K562 (cell line): ENCODE data around the gene NRCAM.

Source experiments
- BACH1 ChIP-seq: fragments of 200-800 bp; sonication (Bioruptor generic); IDR thresholded peaks from 2 replicates; pipeline ENCODE4 v1.6.1; 2016; ENCODE audit warnings: missing genetic modification characterization, missing compliant biosample characterization
- CBX1 ChIP-seq: sonication (generic); IDR thresholded peaks from 2 replicates; pipeline ENCODE4 v1.6.1; 2016; ENCODE audit warnings: antibody characterized with exemption, low read depth, mild to moderate bottlenecking
- CCAR2 ChIP-seq: fragments of 200-400 bp; formaldehyde crosslinking; IDR thresholded peaks from 2 replicates; pipeline ENCODE4 v1.6.1; 2017; ENCODE audit warnings: mild to moderate bottlenecking, low read depth, low read length
- HNRNPK ChIP-seq: fragments of 200-400 bp; formaldehyde crosslinking; IDR thresholded peaks from one replicate; pipeline ENCODE4 v1.6.1; 2018; ENCODE audit warnings: mild to moderate bottlenecking, low read depth, low read length; ENCODE audit not compliant: poor library complexity, severe bottlenecking
- MAZ ChIP-seq, 2 experiments: fragments of 450-650 bp in 1 of 2; sonication (generic) in 1 of 2; formaldehyde crosslinking; IDR thresholded peaks in 1 of 2; conservative IDR thresholded peaks in 1 of 2; 2 replicates each; pipeline versions ENCODE4 v1.4.0 to v1.5.0; 2020; ENCODE audit warnings: mild to moderate bottlenecking in 1 of 2, missing genetic modification reagents in 1 of 2
- MTF1 ChIP-seq: fragments of 250-450 bp; sonication (Bioruptor Pico); IDR thresholded peaks from 2 replicates; pipeline ENCODE4 v1.9.0; 2021; ENCODE audit warnings: moderate library complexity, mild to moderate bottlenecking, inconsistent platforms, borderline replicate concordance
- TAF1 ChIP-seq: IDR thresholded peaks from 2 replicates; pipeline ENCODE4 v1.6.1; 2011; ENCODE audit warnings: mild to moderate bottlenecking, low read length, moderate library complexity; ENCODE audit not compliant: insufficient read depth, control insufficient read depth, severe bottlenecking; ENCODE audit errors: extremely low read depth
- TF ChIP-seq, protein P1 (sequence below), 3 experiments: fragments of 200-800 bp in 1 of 3; fragments of 250-450 bp in 1 of 3; fragments of 450-650 bp in 1 of 3; sonication (Bioruptor Pico) in 1 of 3; sonication (Bioruptor generic) in 1 of 3; formaldehyde crosslinking in 1 of 3; IDR thresholded peaks; 2 replicates each; pipeline versions ENCODE4 v1.6.1 to v1.8.0; 2016 to 2022; ENCODE audit warnings: mild to moderate bottlenecking in 2 of 3, missing genetic modification characterization in 2 of 3, missing compliant biosample characterization in 1 of 3, moderate library complexity in 1 of 3
- TF ChIP-seq, protein P2 (sequence below): fragments of 200-800 bp; sonication (Bioruptor generic); IDR thresholded peaks from 2 replicates; pipeline ENCODE4 v1.6.1; 2016; ENCODE audit warnings: missing genetic modification characterization, missing compliant biosample characterization
- TF ChIP-seq, protein P3 (sequence below), 3 experiments: IDR thresholded peaks in 2 of 3; conservative IDR thresholded peaks in 1 of 3; 2 replicates each; pipeline ENCODE4 v1.5.1; 2011 to 2012; ENCODE audit warnings: low read length in 3 of 3, mild to moderate bottlenecking in 3 of 3, control low read depth in 2 of 3, improper control_type of control experiment in 1 of 3, inconsistent platforms in 1 of 3, low read depth in 1 of 3, mixed read lengths in 1 of 3, moderate library complexity in 1 of 3; ENCODE audit not compliant: insufficient read depth in 2 of 3
- TF ChIP-seq, protein P4 (sequence below): sonication (generic); formaldehyde crosslinking; IDR thresholded peaks from 2 replicates; pipeline ENCODE4 v1.9.0; 2022; ENCODE audit warnings: mild to moderate bottlenecking, missing genetic modification reagents
- TF ChIP-seq, protein P5 (sequence below): sonication (generic); formaldehyde crosslinking; IDR thresholded peaks from 2 replicates; pipeline ENCODE4 v1.8.0; 2022; ENCODE audit warnings: missing genetic modification reagents, mild to moderate bottlenecking, borderline replicate concordance
- TF ChIP-seq, protein P6 (sequence below): fragments of 250-450 bp; sonication (Bioruptor Pico); IDR thresholded peaks from 2 replicates; pipeline ENCODE4 v1.4.0; 2020; ENCODE audit warnings: mild to moderate bottlenecking, moderate library complexity

DNA sequence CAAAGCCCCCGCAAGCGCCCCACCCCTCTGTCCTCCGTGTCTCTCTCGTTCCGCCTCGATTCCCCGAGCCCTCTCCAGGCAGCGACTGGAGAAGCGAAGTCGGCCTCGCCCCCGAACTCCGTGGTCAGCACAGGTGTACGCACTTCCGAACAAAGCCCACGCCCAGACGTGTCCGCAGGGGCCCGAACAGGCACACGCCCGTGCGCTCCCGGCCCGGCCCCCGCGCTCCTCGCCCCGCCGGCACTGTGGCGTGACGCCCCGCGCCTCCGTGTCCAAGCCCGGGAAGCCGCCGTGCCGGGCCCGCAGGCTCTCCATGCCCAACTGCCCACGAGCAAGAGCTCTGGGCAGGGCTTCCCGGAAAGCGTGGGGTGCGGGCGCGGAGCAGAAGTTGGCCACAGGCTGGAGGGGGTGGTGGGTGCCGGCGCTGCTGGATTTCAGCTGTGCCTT is 662 bp downstream of the NRCAM start:
- TF ChIP-seq, protein P1, sequence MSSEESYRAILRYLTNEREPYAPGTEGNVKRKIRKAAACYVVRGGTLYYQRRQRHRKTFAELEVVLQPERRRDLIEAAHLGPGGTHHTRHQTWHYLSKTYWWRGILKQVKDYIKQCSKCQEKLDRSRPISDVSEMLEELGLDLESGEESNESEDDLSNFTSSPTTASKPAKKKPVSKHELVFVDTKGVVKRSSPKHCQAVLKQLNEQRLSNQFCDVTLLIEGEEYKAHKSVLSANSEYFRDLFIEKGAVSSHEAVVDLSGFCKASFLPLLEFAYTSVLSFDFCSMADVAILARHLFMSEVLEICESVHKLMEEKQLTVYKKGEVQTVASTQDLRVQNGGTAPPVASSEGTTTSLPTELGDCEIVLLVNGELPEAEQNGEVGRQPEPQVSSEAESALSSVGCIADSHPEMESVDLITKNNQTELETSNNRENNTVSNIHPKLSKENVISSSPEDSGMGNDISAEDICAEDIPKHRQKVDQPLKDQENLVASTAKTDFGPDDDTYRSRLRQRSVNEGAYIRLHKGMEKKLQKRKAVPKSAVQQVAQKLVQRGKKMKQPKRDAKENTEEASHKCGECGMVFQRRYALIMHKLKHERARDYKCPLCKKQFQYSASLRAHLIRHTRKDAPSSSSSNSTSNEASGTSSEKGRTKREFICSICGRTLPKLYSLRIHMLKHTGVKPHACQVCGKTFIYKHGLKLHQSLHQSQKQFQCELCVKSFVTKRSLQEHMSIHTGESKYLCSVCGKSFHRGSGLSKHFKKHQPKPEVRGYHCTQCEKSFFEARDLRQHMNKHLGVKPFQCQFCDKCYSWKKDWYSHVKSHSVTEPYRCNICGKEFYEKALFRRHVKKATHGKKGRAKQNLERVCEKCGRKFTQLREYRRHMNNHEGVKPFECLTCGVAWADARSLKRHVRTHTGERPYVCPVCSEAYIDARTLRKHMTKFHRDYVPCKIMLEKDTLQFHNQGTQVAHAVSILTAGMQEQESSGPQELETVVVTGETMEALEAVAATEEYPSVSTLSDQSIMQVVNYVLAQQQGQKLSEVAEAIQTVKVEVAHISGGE (CRISPR knock-in tag; IDR thresholded peaks at IDR 0.05) = no peak
- TF ChIP-seq BACH1 (tag) (no peak), CBX1 (no peak), MAZ (CRISPR knock-in tag; conservative IDR thresholded peaks at IDR 0.05 in 1 of 2, IDR thresholded peaks at IDR 0.05 in 1 of 2) (no peak), HNRNPK (no peak), MTF1 (no peak), CCAR2 (no peak), TAF1 (no peak)
- TF ChIP-seq, protein P2, sequence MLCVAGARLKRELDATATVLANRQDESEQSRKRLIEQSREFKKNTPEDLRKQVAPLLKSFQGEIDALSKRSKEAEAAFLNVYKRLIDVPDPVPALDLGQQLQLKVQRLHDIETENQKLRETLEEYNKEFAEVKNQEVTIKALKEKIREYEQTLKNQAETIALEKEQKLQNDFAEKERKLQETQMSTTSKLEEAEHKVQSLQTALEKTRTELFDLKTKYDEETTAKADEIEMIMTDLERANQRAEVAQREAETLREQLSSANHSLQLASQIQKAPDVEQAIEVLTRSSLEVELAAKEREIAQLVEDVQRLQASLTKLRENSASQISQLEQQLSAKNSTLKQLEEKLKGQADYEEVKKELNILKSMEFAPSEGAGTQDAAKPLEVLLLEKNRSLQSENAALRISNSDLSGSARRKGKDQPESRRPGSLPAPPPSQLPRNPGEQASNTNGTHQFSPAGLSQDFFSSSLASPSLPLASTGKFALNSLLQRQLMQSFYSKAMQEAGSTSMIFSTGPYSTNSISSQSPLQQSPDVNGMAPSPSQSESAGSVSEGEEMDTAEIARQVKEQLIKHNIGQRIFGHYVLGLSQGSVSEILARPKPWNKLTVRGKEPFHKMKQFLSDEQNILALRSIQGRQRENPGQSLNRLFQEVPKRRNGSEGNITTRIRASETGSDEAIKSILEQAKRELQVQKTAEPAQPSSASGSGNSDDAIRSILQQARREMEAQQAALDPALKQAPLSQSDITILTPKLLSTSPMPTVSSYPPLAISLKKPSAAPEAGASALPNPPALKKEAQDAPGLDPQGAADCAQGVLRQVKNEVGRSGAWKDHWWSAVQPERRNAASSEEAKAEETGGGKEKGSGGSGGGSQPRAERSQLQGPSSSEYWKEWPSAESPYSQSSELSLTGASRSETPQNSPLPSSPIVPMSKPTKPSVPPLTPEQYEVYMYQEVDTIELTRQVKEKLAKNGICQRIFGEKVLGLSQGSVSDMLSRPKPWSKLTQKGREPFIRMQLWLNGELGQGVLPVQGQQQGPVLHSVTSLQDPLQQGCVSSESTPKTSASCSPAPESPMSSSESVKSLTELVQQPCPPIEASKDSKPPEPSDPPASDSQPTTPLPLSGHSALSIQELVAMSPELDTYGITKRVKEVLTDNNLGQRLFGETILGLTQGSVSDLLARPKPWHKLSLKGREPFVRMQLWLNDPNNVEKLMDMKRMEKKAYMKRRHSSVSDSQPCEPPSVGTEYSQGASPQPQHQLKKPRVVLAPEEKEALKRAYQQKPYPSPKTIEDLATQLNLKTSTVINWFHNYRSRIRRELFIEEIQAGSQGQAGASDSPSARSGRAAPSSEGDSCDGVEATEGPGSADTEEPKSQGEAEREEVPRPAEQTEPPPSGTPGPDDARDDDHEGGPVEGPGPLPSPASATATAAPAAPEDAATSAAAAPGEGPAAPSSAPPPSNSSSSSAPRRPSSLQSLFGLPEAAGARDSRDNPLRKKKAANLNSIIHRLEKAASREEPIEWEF (CRISPR knock-in tag) = no peak
- TF ChIP-seq, protein P3, sequence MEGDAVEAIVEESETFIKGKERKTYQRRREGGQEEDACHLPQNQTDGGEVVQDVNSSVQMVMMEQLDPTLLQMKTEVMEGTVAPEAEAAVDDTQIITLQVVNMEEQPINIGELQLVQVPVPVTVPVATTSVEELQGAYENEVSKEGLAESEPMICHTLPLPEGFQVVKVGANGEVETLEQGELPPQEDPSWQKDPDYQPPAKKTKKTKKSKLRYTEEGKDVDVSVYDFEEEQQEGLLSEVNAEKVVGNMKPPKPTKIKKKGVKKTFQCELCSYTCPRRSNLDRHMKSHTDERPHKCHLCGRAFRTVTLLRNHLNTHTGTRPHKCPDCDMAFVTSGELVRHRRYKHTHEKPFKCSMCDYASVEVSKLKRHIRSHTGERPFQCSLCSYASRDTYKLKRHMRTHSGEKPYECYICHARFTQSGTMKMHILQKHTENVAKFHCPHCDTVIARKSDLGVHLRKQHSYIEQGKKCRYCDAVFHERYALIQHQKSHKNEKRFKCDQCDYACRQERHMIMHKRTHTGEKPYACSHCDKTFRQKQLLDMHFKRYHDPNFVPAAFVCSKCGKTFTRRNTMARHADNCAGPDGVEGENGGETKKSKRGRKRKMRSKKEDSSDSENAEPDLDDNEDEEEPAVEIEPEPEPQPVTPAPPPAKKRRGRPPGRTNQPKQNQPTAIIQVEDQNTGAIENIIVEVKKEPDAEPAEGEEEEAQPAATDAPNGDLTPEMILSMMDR (IDR thresholded peaks at IDR 0.05 in 2 of 3, conservative IDR thresholded peaks at IDR 0.05 in 1 of 3; ENCODE audit: insufficient read depth in 2 of 3, low read depth in 1 of 3, low read length in 3 of 3) = no peak
- TF ChIP-seq, protein P4, sequence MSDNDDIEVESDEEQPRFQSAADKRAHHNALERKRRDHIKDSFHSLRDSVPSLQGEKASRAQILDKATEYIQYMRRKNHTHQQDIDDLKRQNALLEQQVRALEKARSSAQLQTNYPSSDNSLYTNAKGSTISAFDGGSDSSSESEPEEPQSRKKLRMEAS (CRISPR knock-in tag) = no peak
- TF ChIP-seq, protein P5, sequence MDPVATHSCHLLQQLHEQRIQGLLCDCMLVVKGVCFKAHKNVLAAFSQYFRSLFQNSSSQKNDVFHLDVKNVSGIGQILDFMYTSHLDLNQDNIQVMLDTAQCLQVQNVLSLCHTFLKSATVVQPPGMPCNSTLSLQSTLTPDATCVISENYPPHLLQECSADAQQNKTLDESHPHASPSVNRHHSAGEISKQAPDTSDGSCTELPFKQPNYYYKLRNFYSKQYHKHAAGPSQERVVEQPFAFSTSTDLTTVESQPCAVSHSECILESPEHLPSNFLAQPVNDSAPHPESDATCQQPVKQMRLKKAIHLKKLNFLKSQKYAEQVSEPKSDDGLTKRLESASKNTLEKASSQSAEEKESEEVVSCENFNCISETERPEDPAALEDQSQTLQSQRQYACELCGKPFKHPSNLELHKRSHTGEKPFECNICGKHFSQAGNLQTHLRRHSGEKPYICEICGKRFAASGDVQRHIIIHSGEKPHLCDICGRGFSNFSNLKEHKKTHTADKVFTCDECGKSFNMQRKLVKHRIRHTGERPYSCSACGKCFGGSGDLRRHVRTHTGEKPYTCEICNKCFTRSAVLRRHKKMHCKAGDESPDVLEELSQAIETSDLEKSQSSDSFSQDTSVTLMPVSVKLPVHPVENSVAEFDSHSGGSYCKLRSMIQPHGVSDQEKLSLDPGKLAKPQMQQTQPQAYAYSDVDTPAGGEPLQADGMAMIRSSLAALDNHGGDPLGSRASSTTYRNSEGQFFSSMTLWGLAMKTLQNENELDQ = no peak
- TF ChIP-seq, protein P6, sequence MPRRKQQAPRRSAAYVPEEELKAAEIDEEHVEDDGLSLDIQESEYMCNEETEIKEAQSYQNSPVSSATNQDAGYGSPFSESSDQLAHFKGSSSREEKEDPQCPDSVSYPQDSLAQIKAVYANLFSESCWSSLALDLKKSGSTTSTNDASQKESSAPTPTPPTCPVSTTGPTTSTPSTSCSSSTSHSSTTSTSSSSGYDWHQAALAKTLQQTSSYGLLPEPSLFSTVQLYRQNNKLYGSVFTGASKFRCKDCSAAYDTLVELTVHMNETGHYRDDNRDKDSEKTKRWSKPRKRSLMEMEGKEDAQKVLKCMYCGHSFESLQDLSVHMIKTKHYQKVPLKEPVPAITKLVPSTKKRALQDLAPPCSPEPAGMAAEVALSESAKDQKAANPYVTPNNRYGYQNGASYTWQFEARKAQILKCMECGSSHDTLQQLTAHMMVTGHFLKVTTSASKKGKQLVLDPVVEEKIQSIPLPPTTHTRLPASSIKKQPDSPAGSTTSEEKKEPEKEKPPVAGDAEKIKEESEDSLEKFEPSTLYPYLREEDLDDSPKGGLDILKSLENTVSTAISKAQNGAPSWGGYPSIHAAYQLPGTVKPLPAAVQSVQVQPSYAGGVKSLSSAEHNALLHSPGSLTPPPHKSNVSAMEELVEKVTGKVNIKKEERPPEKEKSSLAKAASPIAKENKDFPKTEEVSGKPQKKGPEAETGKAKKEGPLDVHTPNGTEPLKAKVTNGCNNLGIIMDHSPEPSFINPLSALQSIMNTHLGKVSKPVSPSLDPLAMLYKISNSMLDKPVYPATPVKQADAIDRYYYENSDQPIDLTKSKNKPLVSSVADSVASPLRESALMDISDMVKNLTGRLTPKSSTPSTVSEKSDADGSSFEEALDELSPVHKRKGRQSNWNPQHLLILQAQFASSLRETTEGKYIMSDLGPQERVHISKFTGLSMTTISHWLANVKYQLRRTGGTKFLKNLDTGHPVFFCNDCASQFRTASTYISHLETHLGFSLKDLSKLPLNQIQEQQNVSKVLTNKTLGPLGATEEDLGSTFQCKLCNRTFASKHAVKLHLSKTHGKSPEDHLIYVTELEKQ (CRISPR knock-in tag) = no peak
